HepG2 (cell line): ENCODE measurements around the gene MAD2L2. TPM values are rescaled to one million over a fixed set of nuclear protein-coding genes. Genes with fewer than 3 reads are reported as not detected.
A peak's percentile ranks its signal among the peaks of the same experiment; 100 is the strongest.

Experiments
- ATAC-seq: fragments of 200-7000 bp; cut with Tn5 transposase; 3 replicates; pipeline ENCODE4 v1.9.1; 2020; ENCODE audit warnings: mild to moderate bottlenecking, moderate library complexity
- BruUV-seq: library from RNA; stranded (reverse); fragments of 400-500 nt; replicated peaks from 2 replicates; lab custom pipeline; 2021; lab: Mats Ljungman, UMichigan
- CTCF ChIA-PET: fragments of 300-600 bp; formaldehyde crosslinking; extraction: SDS; loops from one replicate; lab custom pipeline; 2021; ENCODE audit warnings: low total read pairs, inconsistent platforms, low intra/inter-chr PET ratio; lab: Yijun Ruan, JAX
- POLR2A ChIA-PET: fragments of 350-600 bp; sonication (Branson Sonifier 250); formaldehyde crosslinking; loops from one replicate; lab custom pipeline; 2020; ENCODE audit warnings: antibody characterized with exemption, inconsistent platforms; lab: Yijun Ruan, JAX
- DNase-seq: peaks from one replicate; pipeline ENCODE4 v3.0.0-alpha.2; 2015; ENCODE audit warnings: low spot score
- FAIRE-seq: peaks from 3 replicates; lab custom pipeline; 2011; peaks lifted over from hg19 to GRCh38; lab: Jason Lieb, UNC
- H2AFZ ChIP-seq: one replicate; pipeline ENCODE4 v1.6.1; 2011; ENCODE audit warnings: low read length, inconsistent platforms
- H3K27ac ChIP-seq: fragments of 300-600 bp; 3 replicates; pipeline ENCODE4 v1.8.0; 2011; ENCODE audit warnings: mixed run types, mild to moderate bottlenecking, mixed read lengths, low read length, inconsistent platforms; ENCODE audit not compliant: insufficient read depth; ENCODE audit errors: extremely low read length
- H3K27me3 ChIP-seq, 2 experiments: fragments of 200-600 bp in 1 of 2; 2 replicates in 1 of 2; 3 replicates in 1 of 2; pipeline versions ENCODE4 v1.6.0 to v1.8.0; 2011; ENCODE audit warnings: low read length in 2 of 2, mild to moderate bottlenecking in 2 of 2, moderate library complexity in 2 of 2, inconsistent platforms in 1 of 2; ENCODE audit not compliant: insufficient read depth in 2 of 2, control insufficient read depth in 1 of 2
- H3K36me3 ChIP-seq, 2 experiments: fragments of 200-600 bp in 1 of 2; replicated peaks in 1 of 2; 2 replicates in 1 of 2; 3 replicates in 1 of 2; pipeline versions ENCODE4 v1.5.1 to v1.8.0; 2011; ENCODE audit warnings: low read length in 2 of 2, inconsistent platforms in 1 of 2; ENCODE audit not compliant: insufficient read depth in 2 of 2, control insufficient read depth in 1 of 2
- H3K4me1 ChIP-seq: 2 replicates; pipeline ENCODE4 v1.5.1; 2012; ENCODE audit warnings: low read length, inconsistent platforms; ENCODE audit not compliant: insufficient read depth
- H3K4me2 ChIP-seq: 2 replicates; pipeline ENCODE4 v1.6.0; 2011; ENCODE audit warnings: low read depth, low read length, inconsistent platforms
- H3K4me3 ChIP-seq, 3 experiments: fragments of 200-600 bp in 1 of 3; sonication (generic), shearing (Covaris generic) in 1 of 3; replicated peaks in 1 of 3; 2 replicates each; pipeline ENCODE4 v1.5.1; 2011 to 2016; ENCODE audit warnings: low read length in 3 of 3, inconsistent platforms in 2 of 3, low read depth in 2 of 3, mild to moderate bottlenecking in 2 of 3, control low read depth in 1 of 3, mixed read lengths in 1 of 3; ENCODE audit not compliant: insufficient read depth in 1 of 3
- H3K79me2 ChIP-seq: one replicate; pipeline ENCODE4 v1.6.1; 2011; ENCODE audit warnings: low read length, inconsistent platforms; ENCODE audit not compliant: insufficient read depth
- H3K9ac ChIP-seq: 2 replicates; pipeline ENCODE4 v1.6.0; 2011; ENCODE audit warnings: mild to moderate bottlenecking, low read depth, low read length, inconsistent platforms; ENCODE audit not compliant: insufficient read depth
- H3K9me3 ChIP-seq: 2 replicates; pipeline ENCODE4 v1.5.1; 2012; ENCODE audit warnings: mild to moderate bottlenecking, low read length
- H4K20me1 ChIP-seq: 2 replicates; pipeline ENCODE4 v1.6.0; 2011; ENCODE audit warnings: inconsistent platforms, mild to moderate bottlenecking, low read length, moderate library complexity; ENCODE audit not compliant: insufficient read depth
- CEBPB ChIP-seq: IDR thresholded peaks from 2 replicates; pipeline ENCODE4 v1.6.1; 2011; ENCODE audit warnings: low read depth, low read length, improper control_type of control experiment, borderline replicate concordance
- CEBPG ChIP-seq: IDR thresholded peaks from 2 replicates; pipeline ENCODE4 v1.6.1; 2016
- HHEX ChIP-seq: IDR thresholded peaks from 2 replicates; pipeline ENCODE4 v1.6.1; 2016; ENCODE audit warnings: control low read depth
- IRF9 ChIP-seq: sonication (generic); formaldehyde crosslinking; IDR thresholded peaks from 2 replicates; pipeline ENCODE4 v1.8.0; 2022; ENCODE audit warnings: missing genetic modification reagents, mild to moderate bottlenecking, borderline replicate concordance
- KDM2A ChIP-seq: sonication (generic); formaldehyde crosslinking; IDR thresholded peaks from 2 replicates; pipeline ENCODE4 v1.4.0; 2020; ENCODE audit warnings: low read depth, missing genetic modification reagents, borderline replicate concordance
- RCOR2 ChIP-seq: IDR thresholded peaks from 2 replicates; pipeline ENCODE4 v1.6.1; 2016; ENCODE audit warnings: missing biosample characterization, missing genetic modification reagents
- SP5 ChIP-seq: IDR thresholded peaks from 2 replicates; pipeline ENCODE4 v1.6.1; 2016; ENCODE audit warnings: low read depth, borderline replicate concordance
- SRSF1 ChIP-seq: fragments of 200-400 bp; formaldehyde crosslinking; optimal IDR thresholded peaks from 2 replicates; pipeline ENCODE3; 2017; ENCODE audit warnings: mild to moderate bottlenecking, low read depth, low read length, moderate library complexity
- ZFAT ChIP-seq: sonication (generic); formaldehyde crosslinking; conservative IDR thresholded peaks from 2 replicates; pipeline ENCODE4 v1.8.1; 2023; ENCODE audit warnings: missing genetic modification reagents, inconsistent platforms
- ZFP90 ChIP-seq: sonication (generic); formaldehyde crosslinking; IDR thresholded peaks from 2 replicates; pipeline ENCODE4 v1.8.0; 2022; ENCODE audit warnings: missing genetic modification reagents, mild to moderate bottlenecking, inconsistent platforms, borderline replicate concordance
- ZNF10 ChIP-seq: sonication (generic); formaldehyde crosslinking; IDR thresholded peaks from 2 replicates; pipeline ENCODE4 v1.4.0; 2020; ENCODE audit warnings: mild to moderate bottlenecking, low read depth, missing genetic modification reagents, borderline replicate concordance
- ZNF354B ChIP-seq: sonication (generic); formaldehyde crosslinking; IDR thresholded peaks from 2 replicates; pipeline ENCODE4 v1.8.0; 2022; ENCODE audit warnings: mild to moderate bottlenecking, missing genetic modification reagents
- ZNF441 ChIP-seq: sonication (generic); formaldehyde crosslinking; IDR thresholded peaks from 2 replicates; pipeline ENCODE4 v1.7.0; 2021; ENCODE audit warnings: missing genetic modification reagents, borderline replicate concordance
- ZNF563 ChIP-seq: sonication (generic); formaldehyde crosslinking; IDR thresholded peaks from 2 replicates; pipeline ENCODE4 v1.8.0; 2022; ENCODE audit warnings: mild to moderate bottlenecking, moderate library complexity, missing genetic modification reagents
- ZNF703 ChIP-seq: sonication (generic); formaldehyde crosslinking; IDR thresholded peaks from 2 replicates; pipeline ENCODE4 v1.5.1; 2020; ENCODE audit warnings: missing genetic modification reagents, mild to moderate bottlenecking, moderate library complexity, borderline replicate concordance
- ZNF772 ChIP-seq: sonication (generic); formaldehyde crosslinking; IDR thresholded peaks from 2 replicates; pipeline ENCODE4 v1.5.0; 2020; ENCODE audit warnings: mild to moderate bottlenecking, missing genetic modification reagents
- WGBS: methylation state at CpG from one replicate; pipeline ENCODE4 v1.1.6; 2017; ENCODE audit warnings: low lambda C conversion rate; 5-methylcytosine and 5-hydroxymethylcytosine counted together
- in situ Hi-C: cut with HindIII; loops from 2 replicates; pipeline ENCODE4 v1.10.0; 2017; ENCODE audit warnings: low pct_unique_long_range_greater_than_20kb; ENCODE audit not compliant: extremely low pct_ligation_motif_present
- intact Hi-C: fragments of 100-400 bp; cut with micrococcal nuclease; formaldehyde crosslinking; loops from one replicate; pipeline ENCODE4 v1.10.0; 2022; ENCODE audit not compliant: unreplicated experiment
- polyA plus RNA-seq, 8 experiments: library from polyadenylated mRNA; depleted of rRNA in 3 of 8; stranded (reverse) in 7 of 8; unstranded in 1 of 8; fragments of >200 nt; fragmentation: Illumina TruSeq in 4 of 8; extraction: Trizol in 4 of 8; gene quantifications; 2 replicates each; pipeline versions ENCODE4 v1.2.1 to v1.2.3, GENCODE V29; 2011 to 2016; ENCODE audit warnings: low read depth in 4 of 8, missing spikeins in 1 of 8, mixed read lengths in 1 of 8; ENCODE audit not compliant: insufficient read depth in 1 of 8
- total RNA-seq, 5 experiments: library from RNA; depleted of rRNA; stranded (reverse); fragments of >200 nt; fragmentation: Illumina TruSeq; extraction: Trizol; gene quantifications; 2 replicates each; pipeline ENCODE4 v1.2.3, GENCODE V29; 2016; ENCODE audit warnings: low read depth in 1 of 5

The MAD2L2 gene
- total and polyA plus RNA-seq, 2 of the 13 experiments (the other 11 are each of a cell fraction or from before 2014, with no cell fraction given), result 51.8 to 53.8 TPM

DNA sequence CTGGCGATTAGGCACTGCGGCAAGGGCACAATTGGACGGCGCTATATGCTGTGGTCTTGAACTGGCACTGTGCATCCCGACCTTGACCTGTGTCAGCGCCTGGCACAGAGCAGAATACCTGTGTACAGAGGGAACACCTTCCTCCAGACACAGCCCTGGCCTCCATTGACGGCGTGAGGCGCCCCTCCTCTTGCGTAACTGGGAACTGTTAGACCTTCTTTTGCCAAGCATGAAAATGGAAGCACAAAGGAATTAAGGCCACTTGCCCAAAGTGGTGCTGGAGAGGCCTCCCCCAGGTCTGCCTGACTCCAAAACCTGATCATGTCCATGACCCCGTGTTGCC, 48.2 kb upstream of the MAD2L2 start:
- Histone ChIP-seq H2AFZ (no peak overlapping the region), H3K9ac (no peak overlapping the region), H3K36me3 (no peaks in the 10 kb centered on the region), H3K27me3 (peaks cover 7 to 26% of the 10 kb centered on the region in 2 experiments; a peak in 3 of 5 replicates), H3K4me3 (no peak overlapping the region), H3K79me2 (no peaks in the 10 kb centered on the region), H3K4me2 (peak overlapping the region; percentile 64; the same call in 1 of the 2 replicates), H3K9me3 (no peaks in the 10 kb centered on the region), H3K27ac (no peak overlapping the region), H3K4me1 (peaks cover 45% of the 10 kb centered on the region), H4K20me1 (no peaks in the 10 kb centered on the region)
- ChIA-PET CTCF (no interaction called here), POLR2A (no interaction called here)
- BruUV-seq, result no TSS peak
- ATAC-seq, result no peak
- DNase-seq, result no peak
- intact Hi-C loops (no loop called here), in situ Hi-C loops (no loop called here)
- no peak for FAIRE-seq
- peak; percentile 46; the same call in 1 of the 2 replicates for TF ChIP-seq CEBPG (CRISPR knock-in tag)
- TF ChIP-seq ZNF10 (CRISPR knock-in tag), result no peak
- TF ChIP-seq SRSF1, result no peak
- peak; percentile 63 for TF ChIP-seq CEBPB
- no peak for TF ChIP-seq ZFP90 (CRISPR knock-in tag)
- TF ChIP-seq IRF9, result 0 out of 2 replicates have a peak, but pooled peaks have one; percentile 9
- WGBS, result 7% methylated on average over 5 of the region's 11 CpGs

DNA sequence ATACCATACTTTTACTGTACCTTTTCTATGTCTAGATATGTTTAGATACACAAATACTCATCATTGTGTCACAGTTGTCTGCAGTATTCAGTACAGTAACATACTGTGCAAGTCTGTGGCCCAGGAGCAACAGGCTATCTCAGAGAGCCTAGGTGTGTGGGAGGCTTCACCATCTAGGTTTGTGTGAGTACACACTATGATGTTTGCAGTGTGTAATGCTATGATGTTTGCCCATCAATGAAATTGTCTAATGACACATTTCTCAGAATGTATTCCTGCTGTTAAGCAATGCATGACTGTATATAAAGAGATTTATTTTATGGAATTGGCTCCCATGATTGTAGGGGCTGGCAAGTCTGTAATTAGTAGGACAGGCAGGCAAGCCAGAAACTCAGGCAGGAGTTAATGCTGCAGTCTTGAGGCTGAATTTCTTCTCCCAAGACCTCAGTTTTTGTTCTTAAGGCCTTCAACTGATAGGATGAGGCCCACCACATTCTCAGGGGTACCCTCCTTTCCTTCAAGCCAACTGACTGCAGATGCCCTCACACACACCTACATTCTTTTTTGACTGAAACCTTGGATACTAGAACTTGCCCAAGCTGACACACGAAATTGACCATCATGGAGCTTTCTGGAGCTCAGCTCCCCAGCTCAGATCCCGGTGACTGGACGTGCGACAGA, 47.3 kb upstream of the MAD2L2 start:
- CTCF ChIA-PET, result no interaction called here
- no peak for FAIRE-seq
- 83% methylated on average over 4 of the region's 4 CpGs for WGBS
- TF ChIP-seq ZNF563 (no peak), ZFAT (no peak), ZNF703 (no peak), SP5 (CRISPR knock-in tag) (no peak), RCOR2 (no peak), HHEX (CRISPR knock-in tag) (no peak), ZNF772 (CRISPR knock-in tag) (no peak), KDM2A (CRISPR knock-in tag) (no peak), ZNF354B (CRISPR knock-in tag) (no peak), ZNF441 (CRISPR knock-in tag) (no peak)

More for the DNA sequence above, 47.3 kb upstream of the MAD2L2 start:
- BruUV-seq, result no TSS peak
- no peaks in the 10 kb centered on the region for H4K20me1 ChIP-seq
- H3K4me1 ChIP-seq, result peaks cover 45% of the 10 kb centered on the region
- in situ Hi-C loops (no loop called here), intact Hi-C loops (no loop called here)
- ATAC-seq (no peak), DNase-seq (no peak)
- H3K4me3 ChIP-seq, result no peak overlapping the region
- H3K79me2 ChIP-seq, result no peaks in the 10 kb centered on the region
- POLR2A ChIA-PET, result no interaction called here
- no peak overlapping the region for H2AFZ ChIP-seq
- no peaks in the 10 kb centered on the region for H3K9me3 ChIP-seq
- no peak overlapping the region for H3K27ac ChIP-seq
- H3K27me3 ChIP-seq, result peaks cover 8 to 32% of the 10 kb centered on the region in 2 experiments; a peak in 3 of 5 replicates
- no peak overlapping the region for H3K9ac ChIP-seq
- no peaks in the 10 kb centered on the region for H3K36me3 ChIP-seq
- H3K4me2 ChIP-seq, result no peak overlapping the region
